H9 (cell line): ENCODE data around the gene TMEM41A. TPM values are rescaled to one million over a fixed set of nuclear protein-coding genes. Genes with fewer than 3 reads are reported as not detected.

ENCODE experiments used
- DNase-seq: peaks from one replicate; pipeline ENCODE4 v3.0.0-alpha.2; 2017
- H2AFZ ChIP-seq: one replicate; pipeline ENCODE4 v1.6.1; 2013; ENCODE audit warnings: mild to moderate bottlenecking, low read length, control low read depth, moderate library complexity
- H2AK5ac ChIP-seq: 2 replicates; pipeline ENCODE4 v1.6.1; 2013; ENCODE audit warnings: low read length, control low read depth, mixed read lengths; ENCODE audit not compliant: insufficient read length
- H2BK120ac ChIP-seq: one replicate; pipeline ENCODE4 v1.6.1; 2013; ENCODE audit warnings: low read depth, mild to moderate bottlenecking, low read length, control low read depth, inconsistent platforms; ENCODE audit not compliant: poor library complexity, severe bottlenecking
- H2BK12ac ChIP-seq: 2 replicates; pipeline ENCODE4 v1.6.1; 2013; ENCODE audit warnings: low read length, control low read depth, mixed read lengths, low read depth; ENCODE audit not compliant: insufficient read length
- H2BK15ac ChIP-seq: 2 replicates; pipeline ENCODE4 v1.6.1; 2013; ENCODE audit warnings: low read depth, low read length, control low read depth
- H2BK20ac ChIP-seq: one replicate; pipeline ENCODE4 v1.6.1; 2013; ENCODE audit warnings: low read depth, mild to moderate bottlenecking, low read length, control low read depth, inconsistent platforms; ENCODE audit not compliant: poor library complexity, severe bottlenecking
- H2BK5ac ChIP-seq: 2 replicates; pipeline ENCODE4 v1.6.1; 2013; ENCODE audit warnings: low read length, control low read depth, mixed read lengths; ENCODE audit not compliant: insufficient read length
- H3K14ac ChIP-seq: 2 replicates; pipeline ENCODE4 v1.6.1; 2013; ENCODE audit warnings: low read length, control low read depth; ENCODE audit not compliant: insufficient read depth
- H3K18ac ChIP-seq: 2 replicates; pipeline ENCODE4 v1.6.1; 2013; ENCODE audit warnings: low read depth, mild to moderate bottlenecking, mixed read lengths, low read length, control low read depth; ENCODE audit not compliant: insufficient read length
- H3K23ac ChIP-seq: 2 replicates; pipeline ENCODE4 v1.6.1; 2013; ENCODE audit warnings: low read length, control low read depth, mixed read lengths, low read depth; ENCODE audit not compliant: insufficient read length
- H3K23me2 ChIP-seq: 2 replicates; pipeline ENCODE4 v1.6.1; 2013; ENCODE audit warnings: low read depth, mild to moderate bottlenecking, mixed read lengths, low read length, control low read depth; ENCODE audit not compliant: insufficient read length, poor library complexity, severe bottlenecking
- H3K27ac ChIP-seq: 2 replicates; pipeline ENCODE4 v1.5.1; 2013; ENCODE audit warnings: low read length, control low read depth, mixed read lengths, low read depth; ENCODE audit not compliant: insufficient read length
- H3K27me3 ChIP-seq: 2 replicates; pipeline ENCODE4 v1.6.1; 2013; ENCODE audit warnings: low read length, control low read depth, inconsistent platforms; ENCODE audit not compliant: insufficient read depth
- H3K4ac ChIP-seq: 2 replicates; pipeline ENCODE4 v1.6.1; 2013; ENCODE audit warnings: low read depth, mild to moderate bottlenecking, control low read depth, inconsistent platforms, low read length, moderate library complexity
- H3K4me1 ChIP-seq: 2 replicates; pipeline ENCODE4 v1.6.1; 2013; ENCODE audit warnings: low read length, control low read depth, inconsistent platforms; ENCODE audit not compliant: insufficient read depth
- H3K4me2 ChIP-seq: 2 replicates; pipeline ENCODE4 v1.6.1; 2013; ENCODE audit warnings: low read length, control low read depth, mixed read lengths; ENCODE audit not compliant: insufficient read length, insufficient read depth
- H3K56ac ChIP-seq: 2 replicates; pipeline ENCODE4 v1.6.1; 2013; ENCODE audit warnings: low read depth, mild to moderate bottlenecking, mixed read lengths, low read length, control low read depth; ENCODE audit not compliant: insufficient read length
- H3K79me1 ChIP-seq: 2 replicates; pipeline ENCODE4 v1.6.1; 2013; ENCODE audit warnings: low read depth, mild to moderate bottlenecking, moderate library complexity, low read length, control low read depth, inconsistent platforms; ENCODE audit not compliant: insufficient read depth, poor library complexity, severe bottlenecking
- H3K79me2 ChIP-seq: 2 replicates; pipeline ENCODE4 v1.6.1; 2013; ENCODE audit warnings: low read length, control low read depth, inconsistent platforms; ENCODE audit not compliant: insufficient read depth
- H3K9ac ChIP-seq: 2 replicates; pipeline ENCODE4 v1.6.1; 2013; ENCODE audit warnings: low read length, control low read depth, mixed read lengths; ENCODE audit not compliant: insufficient read length; ENCODE audit errors: extremely low read depth
- H3K9me3 ChIP-seq: one replicate; pipeline ENCODE4 v1.6.1; 2013; ENCODE audit warnings: low read depth, low read length, inconsistent platforms; ENCODE audit not compliant: control insufficient read depth
- H3T11ph ChIP-seq: one replicate; pipeline ENCODE4 v1.6.1; 2013; ENCODE audit warnings: mild to moderate bottlenecking, low read length, control low read depth, inconsistent platforms
- H4K20me1 ChIP-seq: one replicate; pipeline ENCODE4 v1.6.1; 2013; ENCODE audit not compliant: control insufficient read depth, insufficient read length, insufficient read depth
- H4K5ac ChIP-seq: 2 replicates; pipeline ENCODE4 v1.6.1; 2013; ENCODE audit warnings: low read depth, mild to moderate bottlenecking, mixed read lengths, low read length, control low read depth; ENCODE audit not compliant: insufficient read length
- H4K8ac ChIP-seq: replicated peaks from 2 replicates; pipeline ENCODE4 v1.6.1; 2013; ENCODE audit warnings: low read length, control low read depth, mixed read lengths, low read depth; ENCODE audit not compliant: insufficient read length
- H4K91ac ChIP-seq: 2 replicates; pipeline ENCODE4 v1.6.1; 2013; ENCODE audit warnings: low read depth, mild to moderate bottlenecking, moderate library complexity, mixed read lengths, low read length, control low read depth; ENCODE audit not compliant: insufficient read length
- H3K27ac Mint-ChIP-seq, 3 experiments: 2 replicates in 2 of 3; 3 replicates in 1 of 3; pipeline ENCODE4 v1.8.0; 2020 to 2021; ENCODE audit warnings: mixed read lengths in 3 of 3, mild to moderate bottlenecking in 1 of 3, moderate library complexity in 1 of 3
- H3K27me3 Mint-ChIP-seq: 2 replicates; pipeline ENCODE4 v1.8.0; 2021; ENCODE audit warnings: low read depth, mild to moderate bottlenecking, moderate library complexity, mixed read lengths
- H3K36me3 Mint-ChIP-seq, 3 experiments: 2 replicates in 2 of 3; 3 replicates in 1 of 3; pipeline ENCODE4 v1.8.0; 2020 to 2021; ENCODE audit warnings: low read depth in 3 of 3, mixed read lengths in 3 of 3; ENCODE audit not compliant: insufficient read depth in 1 of 3
- H3K4me1 Mint-ChIP-seq, 2 experiments: 2 replicates each; pipeline ENCODE4 v1.8.0; 2020; ENCODE audit warnings: mixed read lengths in 2 of 2
- H3K4me3 Mint-ChIP-seq, 2 experiments: 2 replicates in 1 of 2; 3 replicates in 1 of 2; pipeline ENCODE4 v1.8.0; 2020 to 2021; ENCODE audit warnings: mild to moderate bottlenecking in 2 of 2, mixed read lengths in 2 of 2, moderate library complexity in 1 of 2
- H3K9me3 Mint-ChIP-seq, 2 experiments: 2 replicates in 1 of 2; 3 replicates in 1 of 2; pipeline ENCODE4 v1.8.0; 2020; ENCODE audit warnings: mild to moderate bottlenecking in 2 of 2, mixed read lengths in 2 of 2, moderate library complexity in 1 of 2
- CTCF ChIP-seq: fragments of 200-600 bp; sonication (generic); conservative IDR thresholded peaks from 3 replicates; pipeline ENCODE4 v1.8.0; 2021; ENCODE audit warnings: antibody characterized with exemption, mild to moderate bottlenecking
- total RNA-seq: library from RNA; stranded (reverse); gene quantifications from 2 replicates; pipeline ENCODE4 v1.2.1, GENCODE V29; 2021

TMEM41A gene
- total RNA-seq, 1 experiment from 2014 or later = 23.9 TPM

- Histone ChIP-seq H2BK20ac (no peak overlapping the region), H3K4me2 (no peak overlapping the region), H3K79me2 (no peaks in the 10 kb centered on the region), H3K23me2 (no peaks in the 10 kb centered on the region), H2BK15ac (no peak overlapping the region), H3K14ac (no peak overlapping the region), H2BK12ac (no peak overlapping the region), H4K8ac (no peak overlapping the region), H2BK120ac (no peak overlapping the region), H4K91ac (no peak overlapping the region), H4K5ac (no peak overlapping the region), H3K27ac (no peak overlapping the region), H2AK5ac (no peak overlapping the region), H3K23ac (no peak overlapping the region), H3K56ac (no peak overlapping the region), H3K9ac (no peak overlapping the region), H3K9me3 (no peaks in the 10 kb centered on the region), H3T11ph (no peak overlapping the region), H2AFZ (no peak overlapping the region), H3K79me1 (no peaks in the 10 kb centered on the region), H3K4ac (no peak overlapping the region), H4K20me1 (no peaks in the 10 kb centered on the region), H2BK5ac (no peak overlapping the region), H3K27me3 (no peaks in the 10 kb centered on the region), H3K18ac (no peak overlapping the region), H3K4me1 (no peaks in the 10 kb centered on the region)
- Mint-ChIP-seq H3K4me3 (no peak overlapping the region), H3K27me3 (peaks cover 3% of the 10 kb centered on the region; the same call in 1 of the 2 replicates), H3K27ac (no peak overlapping the region), H3K9me3 (no peaks in the 10 kb centered on the region), H3K4me1 (no peaks in the 10 kb centered on the region), H3K36me3 (no peaks in the 10 kb centered on the region)
- no peak for TF ChIP-seq CTCF
- DNase-seq = no peak
Observed at GRCh38 chr3:185448107-185448506, 50.7 kb downstream of the TMEM41A start.
